ENCODE measurements around the gene RNU6-9.

GRCh38 chr19:858868-859843 lies 34.1 kb upstream of the RNU6-9 start, which contains the start of gene CFD:
- TF ChIP-seq CTCF (IDR thresholded peaks at IDR 0.05), result no peak
- no peak for TF ChIP-seq EZH2 (IDR thresholded peaks at IDR 0.05; ENCODE audit: borderline replicate concordance, insufficient read depth, low read depth, low read length, poor library complexity, severe bottlenecking)

Data from B cell (primary cell).